Activated CD4-positive, alpha-beta memory T cell treated with anti-CD3 and anti-CD28 coated beads, Interleukin-2, amount 10 ng/mL, durations not matched to agents 7 days and 5 days (primary cell): ENCODE results near the gene BBS7. TPM values are rescaled to one million over a fixed set of nuclear protein-coding genes. Genes with fewer than 3 reads are reported as not detected.

ENCODE experiments used
- CTCF ChIA-PET: fragments of 350-600 bp; sonication (Branson Sonifier 250); formaldehyde crosslinking; loops from one replicate; lab custom pipeline; 2021; ENCODE audit warnings: antibody characterized with exemption, inconsistent platforms; lab: Charles Lee
- POLR2A ChIA-PET: fragments of 350-600 bp; sonication (Branson Sonifier 250); formaldehyde crosslinking; loops from one replicate; lab custom pipeline; 2021; ENCODE audit warnings: antibody characterized with exemption; lab: Charles Lee
- DNase-seq: peaks from one replicate; pipeline ENCODE4 v3.0.0-alpha.2; 2020
- H3K27ac Mint-ChIP-seq: one replicate; pipeline ENCODE4 v1.8.0; 2021; ENCODE audit warnings: mild to moderate bottlenecking, mixed read lengths
- H3K27me3 Mint-ChIP-seq: one replicate; pipeline ENCODE4 v1.8.0; 2021; ENCODE audit warnings: mixed read lengths
- H3K36me3 Mint-ChIP-seq: one replicate; pipeline ENCODE4 v1.8.0; 2021; ENCODE audit warnings: low read depth, mixed read lengths
- H3K4me1 Mint-ChIP-seq: one replicate; pipeline ENCODE4 v1.8.0; 2021; ENCODE audit warnings: mixed read lengths
- H3K4me3 Mint-ChIP-seq: one replicate; pipeline ENCODE4 v1.8.0; 2021; ENCODE audit warnings: mild to moderate bottlenecking, mixed read lengths
- H3K9me3 Mint-ChIP-seq: one replicate; pipeline ENCODE4 v1.8.0; 2021; ENCODE audit warnings: mixed read lengths
- total RNA-seq, 2 experiments: library from RNA; stranded (reverse); gene quantifications; one replicate each; pipeline ENCODE4 v1.2.3, GENCODE V29; 2021

The BBS7 gene
- total RNA-seq, 2 experiments from 2014 or later, result 16.2 to 16.9 TPM

DNA sequence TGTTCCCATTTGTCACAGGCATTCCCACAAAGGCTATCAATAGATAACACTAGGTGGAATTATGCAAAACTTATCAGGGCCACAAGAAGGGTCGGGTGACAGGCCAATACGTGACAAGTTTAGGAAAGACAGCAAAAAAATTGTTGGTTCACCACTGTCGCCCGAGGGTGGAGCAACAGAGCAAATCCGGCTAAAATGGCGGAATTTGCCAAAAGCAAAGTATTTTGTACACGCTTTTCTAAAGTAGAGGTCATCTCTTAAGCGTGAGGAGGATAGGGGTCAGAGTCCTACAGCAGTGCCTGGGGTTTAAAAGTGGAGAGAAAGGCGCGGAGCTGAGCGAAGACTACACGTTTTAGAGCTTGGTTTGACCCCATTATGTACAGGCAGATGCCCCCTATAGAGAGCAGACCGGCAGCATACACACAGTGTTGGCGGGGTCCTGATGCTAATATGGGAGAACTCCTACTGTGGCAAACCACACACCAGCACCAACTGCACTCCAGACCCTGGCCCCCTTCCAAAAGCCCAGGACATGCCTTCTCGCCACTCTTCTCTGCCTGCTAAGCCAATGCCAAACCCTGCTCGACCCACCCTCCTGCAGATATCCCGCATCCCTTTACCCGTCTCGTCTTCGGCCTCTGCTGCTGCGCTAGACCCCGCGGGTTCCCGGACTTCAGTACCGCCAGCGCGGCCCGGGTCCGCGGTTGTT, 47.3 kb downstream of the BBS7 start:
- peak overlapping the region; percentile 98 for H3K4me3 Mint-ChIP-seq
- no peaks in the 10 kb centered on the region for H3K27me3 Mint-ChIP-seq
- H3K27ac Mint-ChIP-seq, result peak overlapping the region; percentile 96
- CTCF ChIA-PET, result interaction anchor here (0.8 to 1.5 kb wide), 2 partner anchors 14 to 16 kb away, joined by 3 read pairs; no protein-coding TSS in a partner anchor
- no peaks in the 10 kb centered on the region for H3K9me3 Mint-ChIP-seq
- peak; percentile 63 for DNase-seq
- POLR2A ChIA-PET, result interaction anchor here (0.6 to 17.3 kb wide), 9 partner anchors 11 to 761 kb away, joined by 3 to 142 read pairs (median 14); partner anchors contain the start of genes ANXA5, BBS7 and EXOSC9
- peaks cover 47% of the 10 kb centered on the region for H3K4me1 Mint-ChIP-seq
- peaks cover 53% of the 10 kb centered on the region for H3K36me3 Mint-ChIP-seq

DNA sequence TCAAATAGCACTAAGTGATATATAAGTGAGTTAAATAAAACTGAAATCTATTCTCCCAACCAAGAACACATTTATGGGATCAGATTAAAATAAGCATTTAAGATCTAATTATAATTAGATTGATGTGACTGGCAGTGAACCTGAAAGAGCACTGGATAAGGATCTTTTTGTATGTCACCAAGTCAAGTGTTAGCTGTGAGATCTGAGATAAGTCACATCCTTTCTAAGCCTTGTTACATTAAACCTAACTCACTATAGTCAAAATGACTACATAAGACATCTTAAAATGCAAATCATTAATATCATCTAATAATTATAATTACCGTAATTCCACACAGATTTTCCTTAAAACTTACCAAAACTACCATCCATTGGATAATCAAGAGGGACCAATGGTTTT, 48.2 kb downstream of the BBS7 start:
- Mint-ChIP-seq H3K4me1 (peaks cover 53% of the 10 kb centered on the region), H3K27me3 (no peaks in the 10 kb centered on the region), H3K36me3 (peaks cover 60% of the 10 kb centered on the region), H3K27ac (peak overlapping the region; percentile 96), H3K4me3 (peak overlapping the region; percentile 98), H3K9me3 (no peaks in the 10 kb centered on the region)
- ChIA-PET POLR2A (interaction anchor here (0.5 to 17.3 kb wide), 6 partner anchors 10 to 126 kb away, joined by 3 to 142 read pairs (median 25); partner anchors contain the start of genes ANXA5, BBS7 and EXOSC9), CTCF (interaction anchor here (0.8 to 1.5 kb wide), 2 partner anchors 13 to 15 kb away, joined by 3 read pairs; no protein-coding TSS in a partner anchor)
- DNase-seq, result no peak

- CTCF ChIA-PET, result interaction anchor here (0.7 kb wide), 1 partner anchor 13 kb away, joined by 3 read pairs; no protein-coding TSS in a partner anchor
- H3K36me3 Mint-ChIP-seq, result peaks cover 82% of the 10 kb centered on the region
These were observed 50.9 kb downstream of the BBS7 start for GRCh38 chr4:121819216-121819965.

DNA sequence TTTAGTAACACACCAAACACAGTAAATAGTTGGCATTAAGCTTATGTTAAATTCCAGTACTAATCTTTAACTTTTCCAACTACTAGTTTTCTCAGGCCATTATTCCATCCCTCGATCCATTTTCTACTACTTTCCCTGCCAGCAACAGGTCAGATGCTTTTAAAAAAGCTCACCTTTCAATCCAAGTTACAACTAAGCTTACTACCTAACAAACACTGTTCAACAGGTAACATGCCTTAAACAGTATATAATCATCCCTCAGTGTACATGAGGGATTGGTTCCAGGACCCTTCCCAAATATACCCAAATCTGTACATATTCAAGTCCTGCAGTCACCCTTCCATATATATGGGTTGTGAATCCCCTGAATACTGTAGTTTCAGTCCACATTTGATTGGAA, 52.1 kb downstream of the BBS7 start:
- no peak for DNase-seq
- Mint-ChIP-seq H3K36me3 (peaks cover 84% of the 10 kb centered on the region), H3K4me3 (no peak overlapping the region), H3K27ac (peak overlapping the region; percentile 33), H3K9me3 (no peaks in the 10 kb centered on the region), H3K27me3 (no peaks in the 10 kb centered on the region), H3K4me1 (peaks cover 61% of the 10 kb centered on the region)
- ChIA-PET CTCF (no interaction called here), POLR2A (interaction anchor here (0.7 to 17.3 kb wide), 4 partner anchors 9 to 16 kb away, joined by 3 to 142 read pairs (median 3); partner anchors contain the start of gene EXOSC9)

More at GRCh38 chr4:121819216-121819965, 50.9 kb downstream of the BBS7 start:
- Mint-ChIP-seq H3K27ac (peak overlapping the region; percentile 38), H3K27me3 (no peaks in the 10 kb centered on the region), H3K9me3 (no peaks in the 10 kb centered on the region), H3K4me1 (peaks cover 63% of the 10 kb centered on the region), H3K4me3 (peak overlapping the region; percentile 8)
- no peak for DNase-seq
- POLR2A ChIA-PET, result interaction anchor here (1.0 to 17.3 kb wide), 4 partner anchors 8 to 123 kb away, joined by 3 to 142 read pairs (median 4); partner anchors contain the start of gene EXOSC9

DNA sequence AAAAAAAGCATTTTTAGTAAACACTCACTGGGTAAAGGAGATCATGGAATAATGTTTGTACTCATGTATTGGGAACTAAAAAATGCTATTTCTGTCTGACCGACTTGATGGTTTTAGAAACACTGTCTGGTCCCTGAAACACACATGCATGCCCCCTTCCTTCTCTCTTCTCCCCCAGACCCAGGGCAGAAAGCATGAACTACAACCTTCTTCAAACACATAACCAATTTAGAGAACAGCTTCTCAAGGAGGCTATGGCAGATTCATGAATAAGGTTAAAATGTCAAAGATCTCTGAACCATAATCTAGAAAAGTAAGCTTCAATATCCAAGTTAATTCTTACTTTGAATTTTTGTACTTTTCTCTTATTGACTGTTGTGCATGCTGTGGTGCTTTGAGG, 52.6 kb downstream of the BBS7 start:
- ChIA-PET POLR2A (interaction anchor here (1.4 to 17.3 kb wide), 3 partner anchors 9 to 15 kb away, joined by 3 to 142 read pairs (median 3); partner anchors contain the start of gene EXOSC9), CTCF (no interaction called here)
- Mint-ChIP-seq H3K4me3 (no peak overlapping the region), H3K36me3 (peaks cover 82% of the 10 kb centered on the region), H3K27ac (peak overlapping the region; percentile 33), H3K4me1 (peaks cover 63% of the 10 kb centered on the region), H3K9me3 (no peaks in the 10 kb centered on the region), H3K27me3 (no peaks in the 10 kb centered on the region)
- DNase-seq, result no peak

GRCh38 chr4:121817006-121817405, 53.3 kb downstream of the BBS7 start:
- H3K27me3 Mint-ChIP-seq, result no peaks in the 10 kb centered on the region
- H3K9me3 Mint-ChIP-seq, result no peaks in the 10 kb centered on the region
- no peak for DNase-seq
- no peak overlapping the region for H3K4me3 Mint-ChIP-seq
- H3K27ac Mint-ChIP-seq, result no peak overlapping the region
- ChIA-PET CTCF (no interaction called here), POLR2A (interaction anchor here (17.3 kb wide), 1 partner anchor 15 kb away, joined by 142 read pairs; the partner anchor contains the start of gene EXOSC9)
- H3K36me3 Mint-ChIP-seq, result peaks cover 78% of the 10 kb centered on the region
- peaks cover 63% of the 10 kb centered on the region for H3K4me1 Mint-ChIP-seq

GRCh38 chr4:121814756-121815155, 55.5 kb downstream of the BBS7 start:
- Mint-ChIP-seq H3K4me1 (peaks cover 59% of the 10 kb centered on the region), H3K9me3 (no peaks in the 10 kb centered on the region), H3K36me3 (peaks cover 73% of the 10 kb centered on the region), H3K27me3 (no peaks in the 10 kb centered on the region), H3K4me3 (no peak overlapping the region), H3K27ac (no peak overlapping the region)
- no peak for DNase-seq
- POLR2A ChIA-PET, result interaction anchor here (1.1 to 17.3 kb wide), 3 partner anchors 10 to 13 kb away, joined by 3 to 142 read pairs (median 4); partner anchors contain the start of gene EXOSC9
- CTCF ChIA-PET, result no interaction called here

DNA sequence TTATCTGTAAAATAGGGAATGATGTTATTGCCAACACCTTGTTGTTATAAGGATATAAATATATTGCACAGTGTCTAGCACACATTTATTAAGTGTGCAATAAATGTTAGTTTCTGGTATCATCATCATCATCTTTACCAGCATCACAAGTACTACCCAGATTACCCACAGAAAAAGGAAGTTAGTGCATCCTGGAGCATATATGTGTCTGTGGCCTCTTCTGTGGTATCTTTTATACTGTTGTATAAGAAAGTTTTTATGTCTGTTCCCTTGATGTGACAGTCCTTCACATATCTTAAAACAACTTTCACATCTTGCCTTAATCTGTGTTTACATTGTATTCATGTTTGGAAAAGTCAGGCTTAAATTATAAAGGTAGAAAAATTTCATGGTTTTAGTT, 59.2 kb downstream of the BBS7 start:
- POLR2A ChIA-PET, result interaction anchor here (1.6 to 17.3 kb wide), 4 partner anchors 8 to 58 kb away, joined by 4 to 142 read pairs (median 20); partner anchors contain the start of genes BBS7, CCNA2 and EXOSC9
- no peaks in the 10 kb centered on the region for H3K27me3 Mint-ChIP-seq
- H3K4me1 Mint-ChIP-seq, result peaks cover 39% of the 10 kb centered on the region
- H3K36me3 Mint-ChIP-seq, result peaks cover 63% of the 10 kb centered on the region
- H3K27ac Mint-ChIP-seq, result peak overlapping the region; percentile 66
- DNase-seq, result no peak
- CTCF ChIA-PET, result no interaction called here
- H3K9me3 Mint-ChIP-seq, result no peaks in the 10 kb centered on the region
- no peak overlapping the region for H3K4me3 Mint-ChIP-seq

DNA sequence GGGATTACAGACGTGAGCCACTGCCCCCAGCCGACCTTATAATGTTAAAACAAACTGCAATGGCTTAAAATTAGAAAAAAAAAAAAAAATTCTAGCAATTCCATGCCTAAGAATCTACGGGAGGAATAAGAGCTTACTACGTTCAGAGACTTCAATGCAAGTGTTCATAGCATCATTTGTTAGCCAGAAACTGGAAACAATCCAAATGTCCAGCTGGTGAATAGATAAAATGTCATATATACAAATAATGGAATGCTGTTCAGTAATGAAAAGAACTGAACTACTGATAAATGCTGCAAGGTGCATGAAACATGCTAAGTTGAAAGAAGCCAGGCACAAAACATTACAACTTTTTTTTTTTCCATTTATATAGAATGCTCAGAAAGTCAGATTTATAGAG, 63.9 kb downstream of the BBS7 start:
- Mint-ChIP-seq H3K9me3 (no peaks in the 10 kb centered on the region), H3K4me1 (peaks cover 46% of the 10 kb centered on the region), H3K27ac (no peak overlapping the region), H3K27me3 (no peaks in the 10 kb centered on the region), H3K4me3 (no peak overlapping the region), H3K36me3 (peaks cover 62% of the 10 kb centered on the region)
- POLR2A ChIA-PET, result interaction anchor here (0.6 to 0.8 kb wide), 2 partner anchors 12 to 981 kb away, joined by 3 read pairs; no protein-coding TSS in a partner anchor
- CTCF ChIA-PET, result interaction anchor here (0.7 to 1.1 kb wide), 2 partner anchors 13 to 16 kb away, joined by 3 read pairs; no protein-coding TSS in a partner anchor
- DNase-seq, result no peak

- CTCF ChIA-PET, result interaction anchor here (1.0 kb wide), 1 partner anchor 22 kb away, joined by 3 read pairs; no protein-coding TSS in a partner anchor
- no peak for DNase-seq
- no peaks in the 10 kb centered on the region for H3K27me3 Mint-ChIP-seq
- H3K4me3 Mint-ChIP-seq, result peak overlapping the region; percentile 84
- peak overlapping the region; percentile 95 for H3K27ac Mint-ChIP-seq
- H3K9me3 Mint-ChIP-seq, result no peaks in the 10 kb centered on the region
- POLR2A ChIA-PET, result interaction anchor here (1.4 to 7.1 kb wide), 4 partner anchors 12 to 105 kb away, joined by 5 to 142 read pairs (median 15); partner anchors contain the start of genes ANXA5, BBS7 and CCNA2
- H3K4me1 Mint-ChIP-seq, result peaks cover 51% of the 10 kb centered on the region
- peaks cover 39% of the 10 kb centered on the region for H3K36me3 Mint-ChIP-seq
These were observed 68.6 kb downstream of the BBS7 start for GRCh38 chr4:121801715-121802075.

DNA sequence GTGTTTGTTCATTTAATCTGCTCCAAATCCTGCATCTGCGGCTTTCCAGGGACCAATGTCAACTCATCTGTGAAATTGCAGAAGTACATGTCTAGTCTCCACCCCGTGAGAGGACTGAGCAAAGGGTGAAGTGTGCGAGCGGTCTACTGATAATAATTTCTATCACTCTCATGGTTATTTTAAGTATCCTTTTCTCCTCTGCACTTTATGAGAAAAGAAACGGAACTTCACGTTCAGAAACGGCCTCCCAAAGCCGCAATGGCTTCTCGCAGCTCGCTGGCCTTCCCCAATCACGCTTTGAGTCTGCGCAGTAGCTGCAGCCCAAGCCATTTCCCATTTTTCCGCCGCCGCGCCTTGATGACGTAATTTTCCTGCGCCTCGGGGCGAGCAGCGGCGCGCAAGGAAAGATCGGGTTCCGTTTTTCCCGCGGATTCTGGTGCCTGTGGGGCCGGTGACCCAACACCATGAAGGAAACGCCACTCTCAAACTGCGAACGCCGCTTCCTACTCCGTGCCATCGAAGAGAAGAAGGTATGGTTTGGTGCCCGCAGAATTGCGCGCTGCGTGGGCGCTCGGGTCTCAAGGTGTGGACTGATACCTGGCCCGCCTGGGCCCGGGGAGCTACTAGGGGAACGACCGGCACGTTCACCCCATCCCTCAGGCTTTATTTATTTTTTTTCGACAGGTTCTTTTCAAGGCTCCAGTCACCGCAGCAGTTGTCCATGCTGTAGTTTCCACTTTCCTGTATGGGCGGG, 69.1 kb downstream of the BBS7 start, which contains the start of gene EXOSC9:
EXOSC9 (plus strand) TSS at position 363 of the 754 bp plus-strand sequence; CDS start at position 465, 102 bp downstream.
- POLR2A ChIA-PET, result interaction anchor here (1.4 to 7.1 kb wide), 4 partner anchors 12 to 105 kb away, joined by 5 to 142 read pairs (median 15); partner anchors contain the start of genes ANXA5, BBS7 and CCNA2
- peaks cover 33% of the 10 kb centered on the region for H3K36me3 Mint-ChIP-seq

More for the DNA sequence above, 69.1 kb downstream of the BBS7 start, which contains the start of gene EXOSC9:
- Mint-ChIP-seq H3K27me3 (no peaks in the 10 kb centered on the region), H3K9me3 (no peaks in the 10 kb centered on the region), H3K4me3 (peak within 1 kb of the TSS; percentile 84), H3K27ac (peak within 1 kb of the TSS; percentile 95), H3K4me1 (peaks cover 50% of the 10 kb centered on the region)
- peak; percentile 92 for DNase-seq
- CTCF ChIA-PET, result interaction anchor here (1.0 kb wide), 1 partner anchor 23 kb away, joined by 3 read pairs; no protein-coding TSS in a partner anchor
